ENCODE data around the gene MRPL4. TPM values are rescaled to one million over a fixed set of nuclear protein-coding genes. Genes with fewer than 3 reads are reported as not detected.

Gene MRPL4
- total and polyA plus RNA-seq, 2 of the 13 experiments (the other 11 are each of a cell fraction or from before 2014, with no cell fraction given): 40.6 to 42.5 TPM

- peak; percentile 66; the same call in 1 of the 2 replicates for TF ChIP-seq ZBTB33 (CRISPR knock-in tag; IDR thresholded peaks at IDR 0.05)
- peak; percentile 94 for TF ChIP-seq ARID4A (CRISPR knock-in tag; IDR thresholded peaks at IDR 0.05; ENCODE audit: borderline replicate concordance)
- no peak for TF ChIP-seq ZBTB39 (CRISPR knock-in tag; IDR thresholded peaks at IDR 0.05)
- peak; percentile 61; the same call in 1 of the 2 replicates for TF ChIP-seq TFAP4 (IDR thresholded peaks at IDR 0.05; ENCODE audit: borderline replicate concordance, low read depth)
- peak; percentile 57; the same call in 1 of the 2 replicates for TF ChIP-seq ZNF776 (CRISPR knock-in tag; IDR thresholded peaks at IDR 0.05)
- TF ChIP-seq ZSCAN25 (CRISPR knock-in tag; IDR thresholded peaks at IDR 0.05): peak; percentile 74
- peak; percentile 93; the same call in 1 of the 2 replicates for TF ChIP-seq TFDP1 (CRISPR knock-in tag; IDR thresholded peaks at IDR 0.05; ENCODE audit: borderline replicate concordance)
- no peak for TF ChIP-seq TOPORS (CRISPR knock-in tag; IDR thresholded peaks at IDR 0.05)
- peak; percentile 81; the same call in 1 of the 2 replicates for TF ChIP-seq ZNF232 (CRISPR knock-in tag; IDR thresholded peaks at IDR 0.05; ENCODE audit: borderline replicate concordance)
- no peak for TF ChIP-seq MAFF (IDR thresholded peaks at IDR 0.05; ENCODE audit: low read depth, low read length)
- no peak for TF ChIP-seq MLXIP (CRISPR knock-in tag; IDR thresholded peaks at IDR 0.05; ENCODE audit: borderline replicate concordance)
- peak; percentile 21; the same call in 1 of the 2 replicates for TF ChIP-seq CREB1 (IDR thresholded peaks at IDR 0.05)
- peak; percentile 73 for TF ChIP-seq CREB1 (CRISPR knock-in tag; IDR thresholded peaks at IDR 0.05)
Observed at GRCh38 chr19:10270616-10271394, 18.8 kb downstream of the MRPL4 start, which contains the start of gene ICAM1 (continued).

All from HepG2 (cell line).